Measurements from ENCODE around the gene ZNF248.
"Not testable (repeated sequence)": the region's sequence is repeated elsewhere in the genome, so short reads cannot be mapped to it uniquely, and the experiment has no call there.

The ZNF248 gene

DNA sequence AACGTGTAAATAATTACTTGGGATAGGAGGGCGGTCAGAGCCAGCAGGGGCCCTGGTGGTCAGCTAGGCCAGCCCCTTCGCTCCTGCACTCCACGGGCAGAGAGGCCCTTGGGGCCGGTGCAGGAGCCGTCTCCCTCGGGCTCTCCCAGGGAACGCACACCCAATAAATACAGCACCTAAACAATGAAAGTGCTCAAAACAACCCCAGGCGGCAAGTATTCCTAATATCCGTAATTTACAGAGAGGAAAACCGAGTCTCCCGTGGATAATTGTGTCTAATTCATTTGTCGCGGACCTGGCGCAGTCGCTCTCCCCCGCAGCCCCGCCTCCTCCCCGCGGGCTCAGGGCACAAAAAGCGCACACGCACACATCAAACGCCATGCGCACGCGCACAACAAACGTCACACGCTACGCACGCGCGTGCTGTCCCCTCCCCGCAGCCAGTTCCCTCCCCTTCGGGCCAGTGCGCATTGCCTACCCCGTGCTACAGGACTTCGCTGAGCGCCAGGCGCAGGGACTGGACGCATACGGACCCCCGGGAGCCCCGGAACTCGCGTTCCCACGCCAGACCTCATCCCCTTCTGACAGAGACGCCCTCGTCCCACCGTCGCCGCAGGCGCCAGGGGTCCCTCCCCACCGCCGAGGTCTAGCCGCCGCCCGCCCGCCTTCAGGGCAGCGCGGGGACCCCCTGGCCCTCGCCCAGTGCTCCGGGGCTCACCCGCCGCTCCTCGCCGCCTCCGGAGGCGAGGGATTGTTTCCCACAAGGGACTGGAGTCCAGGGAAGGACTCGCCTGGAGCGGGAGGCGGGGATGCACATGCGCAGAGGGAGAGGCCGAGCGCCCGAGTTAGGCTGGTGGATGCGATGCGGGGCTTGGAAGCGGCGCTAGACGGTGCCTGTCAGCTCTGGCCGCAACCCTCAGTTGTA is at the start of gene ZNF248:
TSS of gene ZNF248 (minus strand) at position 324 of the 925 bp plus-strand sequence. CDS start 1,300 bp downstream, outside the sequence.
- peak; percentile 97 for DNase-seq

DNA sequence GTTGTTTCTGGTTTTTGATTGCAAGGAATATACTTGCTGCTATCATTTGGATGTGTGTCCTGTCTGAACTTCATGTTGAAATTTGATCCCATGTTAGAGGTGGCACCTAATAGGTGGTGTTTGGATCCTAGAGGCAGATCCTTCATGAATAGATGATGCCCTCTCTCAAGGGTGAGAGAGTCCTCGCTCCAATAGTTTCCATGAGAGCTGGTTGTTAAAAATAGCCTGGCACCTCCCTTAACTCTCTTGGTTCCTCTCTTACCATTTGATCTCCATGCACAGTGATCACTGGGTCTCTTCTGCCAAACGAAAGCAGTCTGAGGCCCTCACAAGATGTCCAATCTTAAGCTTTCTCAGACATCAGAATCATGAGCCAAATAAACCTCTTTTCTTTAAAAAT is 49.0 kb upstream of the ZNF248 start:
- DNase-seq = no peak

DNA sequence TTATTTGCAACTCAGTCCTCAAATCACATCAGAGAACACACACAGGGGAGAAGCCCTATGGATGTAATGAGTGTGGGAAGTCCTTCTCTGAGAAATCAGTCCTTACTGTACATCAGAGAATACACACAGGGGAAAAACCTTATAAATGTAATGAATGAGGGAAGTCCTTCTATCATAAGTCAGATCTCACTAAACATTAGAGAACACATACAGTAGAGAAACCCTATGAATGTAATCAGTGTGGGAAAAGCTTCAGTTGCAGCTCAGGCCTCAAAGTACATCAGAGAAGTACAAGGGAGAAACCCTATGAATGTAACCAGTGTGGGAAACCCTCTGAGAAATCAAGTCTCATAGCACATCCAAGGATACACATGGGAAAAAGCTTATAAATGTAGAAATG is 39.0 kb upstream of the ZNF248 start:
- DNase-seq = no peak

DNA sequence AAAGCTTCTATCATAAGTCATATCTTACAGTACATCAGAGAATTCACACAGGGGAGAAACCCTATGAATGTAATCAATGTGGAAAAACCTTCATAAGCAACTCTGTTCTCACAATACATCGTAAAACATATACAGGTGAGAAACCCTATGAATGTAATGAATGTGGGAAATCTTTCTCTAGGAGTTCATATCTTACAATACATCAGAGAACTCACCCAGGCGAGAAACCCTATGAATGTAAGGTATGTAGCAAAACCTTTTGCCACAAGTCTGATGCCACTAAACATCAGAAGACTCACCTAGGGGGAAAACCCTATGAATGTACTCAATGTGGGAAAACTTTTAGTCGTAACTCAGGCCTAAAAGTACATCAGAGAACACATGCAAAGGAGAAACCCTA is 38.3 kb upstream of the ZNF248 start:
- no peak for DNase-seq

- no peak for DNase-seq
Measured at GRCh38 chr10:37885850-37886249, 28.4 kb upstream of the ZNF248 start.

- DNase-seq = no peak
Measured at GRCh38 chr10:37872955-37873354, 15.5 kb upstream of the ZNF248 start.

DNA sequence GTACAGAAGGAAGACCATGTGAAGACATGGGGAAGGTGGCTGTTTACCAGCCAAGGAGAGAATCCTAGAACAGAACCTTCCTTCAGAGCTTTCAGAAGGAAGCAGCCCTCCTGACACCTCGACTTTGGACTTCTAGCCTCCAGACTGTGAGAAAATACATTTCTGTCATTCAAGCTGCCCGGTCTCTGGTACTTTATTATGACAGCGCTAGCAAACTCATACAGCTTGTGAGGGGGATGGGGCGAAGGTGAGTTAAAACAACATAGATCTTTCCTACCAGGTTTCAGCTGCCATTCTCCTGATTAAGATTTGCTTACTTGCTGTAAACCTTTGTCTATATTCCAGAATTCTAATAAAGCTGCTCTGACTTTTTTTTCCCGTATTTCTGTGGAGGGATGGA is 14.9 kb upstream of the ZNF248 start:
- no peak for DNase-seq

DNA sequence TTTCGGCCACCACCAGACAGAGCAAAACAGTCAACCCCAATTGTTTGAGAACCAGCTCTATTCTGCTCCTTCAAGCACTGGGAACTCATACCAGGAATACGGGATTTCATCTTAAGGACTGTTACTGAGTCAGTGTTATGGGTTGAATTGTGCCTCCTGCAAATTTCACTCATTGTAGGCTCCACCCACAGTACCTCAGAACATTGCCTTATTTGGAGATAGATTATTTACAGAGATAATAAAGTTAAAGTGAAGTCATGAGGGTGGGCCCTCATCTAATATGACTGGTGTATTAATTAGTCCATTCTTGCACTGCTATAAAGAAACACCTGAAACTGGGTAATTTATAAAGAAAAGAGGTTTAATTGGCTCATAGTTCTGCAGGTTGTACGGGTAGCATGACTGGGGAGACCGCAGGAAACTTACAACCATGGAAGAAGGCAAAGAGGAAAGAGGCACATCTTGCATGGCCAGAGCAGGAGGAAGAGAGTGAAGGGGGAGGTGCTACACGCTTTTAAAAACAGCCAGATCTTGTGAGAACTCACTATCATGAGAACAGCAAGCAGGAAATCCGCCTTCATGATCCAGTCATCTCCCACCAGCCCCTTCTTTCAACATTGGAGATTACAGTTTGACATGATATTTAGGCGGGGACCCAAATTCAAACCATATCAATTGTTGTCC is 14.3 kb upstream of the ZNF248 start:
- DNase-seq = no peak

DNA sequence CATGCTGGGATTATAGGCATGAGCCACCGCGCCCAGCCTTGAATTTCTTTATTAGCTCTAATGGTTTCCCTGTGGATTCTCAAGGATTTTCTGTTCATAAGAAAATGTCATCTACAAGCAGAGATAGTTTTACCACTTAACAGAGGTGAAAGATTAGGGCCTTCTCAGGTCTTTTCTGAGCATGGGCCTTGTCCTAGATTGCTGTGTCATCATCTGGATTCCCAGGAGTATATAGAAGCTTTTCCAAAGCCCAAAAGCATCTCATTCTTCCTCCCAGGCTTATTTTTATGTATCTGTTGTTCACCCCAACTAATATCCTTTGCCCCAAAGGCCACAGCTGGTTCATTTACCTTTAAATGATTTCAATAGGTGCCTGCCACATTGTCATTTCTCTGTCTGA is 13.7 kb upstream of the ZNF248 start:
- no peak for DNase-seq

DNA sequence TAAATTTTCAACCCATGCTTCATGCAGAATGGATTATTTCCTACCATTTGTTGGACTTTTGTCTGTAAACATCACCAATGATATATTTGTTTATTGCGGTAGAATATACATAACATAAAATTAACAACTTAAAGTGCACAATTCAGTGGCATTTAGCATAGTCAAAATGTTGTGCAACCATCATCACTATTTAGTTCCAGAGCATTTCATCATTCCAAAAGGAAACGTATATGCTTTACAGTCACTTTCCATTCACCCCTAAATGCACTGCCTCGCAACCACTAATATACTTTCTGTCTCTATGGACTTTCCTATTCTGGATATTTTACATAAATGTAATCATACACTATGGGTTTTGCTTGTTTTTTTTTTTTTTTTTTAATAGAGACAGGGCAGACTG is 11.4 kb upstream of the ZNF248 start:
- DNase-seq = no peak

- DNase-seq = no peak
Measured at GRCh38 chr10:37865957-37866803, 8.8 kb upstream of the ZNF248 start.

DNA sequence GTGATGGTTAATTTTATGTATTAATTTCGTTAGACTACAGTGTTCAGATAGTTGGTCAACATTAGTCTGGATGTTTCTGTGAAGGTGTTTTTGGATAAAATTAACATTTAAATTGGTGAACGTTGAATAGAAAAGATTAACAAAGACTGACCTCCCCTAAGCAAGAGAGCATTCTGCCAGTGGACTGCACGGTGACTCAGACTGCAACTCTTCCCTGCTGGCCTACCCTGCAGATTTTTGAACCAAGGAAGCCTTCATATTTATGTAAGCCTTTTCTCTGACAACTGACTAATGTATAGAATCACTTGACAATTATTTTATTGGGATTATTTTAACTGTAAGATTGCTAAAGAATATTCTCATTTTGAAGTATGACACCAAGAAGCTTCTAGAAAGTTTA is 7.9 kb upstream of the ZNF248 start:
- DNase-seq = no peak

- DNase-seq = no peak
Measured at GRCh38 chr10:37860494-37861190, 3.2 kb upstream of the ZNF248 start.

GRCh38 chr10:37859270-37859669 is 1.9 kb upstream of the ZNF248 start:
- not testable (repeated sequence) for DNase-seq

GRCh38 chr10:37856881-37857286 is 526 bp downstream of the ZNF248 start:
- no peak for DNase-seq

- no peak for DNase-seq
Measured at GRCh38 chr10:37855636-37856035, 1.8 kb downstream of the ZNF248 start.

DNA sequence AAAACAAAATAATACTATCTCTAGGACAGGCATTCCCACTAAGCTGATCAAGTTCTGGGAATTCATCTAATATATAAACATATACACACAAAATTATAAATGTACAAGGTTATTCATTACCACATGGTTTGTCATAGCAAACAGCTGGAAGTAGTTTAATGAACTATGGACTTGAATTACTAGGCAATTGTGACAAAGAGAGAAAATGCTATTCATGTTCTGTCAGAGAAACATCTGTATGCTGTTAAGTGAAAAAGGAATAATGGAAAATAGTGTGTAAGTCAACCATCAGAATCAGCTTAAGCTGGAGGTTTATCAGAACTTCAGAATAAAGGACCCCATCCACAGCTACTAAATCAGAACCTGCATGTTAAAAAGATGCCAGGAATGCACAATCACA is 2.8 kb downstream of the ZNF248 start:
- DNase-seq = no peak

DNA sequence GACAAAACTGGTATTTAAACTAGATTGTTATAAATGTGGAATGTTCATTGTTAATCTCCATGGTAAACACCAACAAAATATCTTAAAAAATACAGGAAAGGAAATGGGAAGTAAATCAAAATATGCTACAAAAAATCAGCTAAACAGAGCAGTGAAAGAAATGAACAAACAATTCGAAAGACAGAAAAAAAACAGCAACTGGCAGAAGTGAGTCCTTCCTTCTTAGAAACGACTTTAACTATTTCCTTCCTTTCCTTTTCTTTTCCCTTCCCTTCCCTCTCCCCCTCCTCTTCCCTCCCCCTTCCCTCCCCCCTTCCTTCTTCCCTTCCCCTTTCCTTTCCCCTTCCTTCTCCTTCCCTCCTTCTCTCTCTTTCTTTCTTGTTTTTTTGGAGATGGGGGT is 12.8 kb downstream of the ZNF248 start:
- no peak for DNase-seq

DNA sequence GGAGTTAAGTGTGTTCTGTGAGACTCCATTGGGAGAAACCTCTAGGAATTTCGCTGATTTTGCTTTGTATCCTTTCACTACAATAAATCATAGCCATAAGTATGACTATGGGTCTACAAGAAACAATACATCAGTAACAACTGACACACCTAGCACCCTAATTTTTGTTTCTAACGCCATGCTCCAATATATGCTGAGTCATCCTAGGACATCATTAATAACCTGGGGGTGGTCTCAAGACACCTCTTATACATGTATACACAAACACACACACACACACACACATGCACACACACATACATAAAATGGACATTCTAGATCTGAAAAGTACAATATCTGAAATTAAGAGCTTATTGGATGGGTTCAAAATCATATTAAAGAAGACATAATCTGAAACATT is 18.2 kb downstream of the ZNF248 start:
- no peak for DNase-seq

DNA sequence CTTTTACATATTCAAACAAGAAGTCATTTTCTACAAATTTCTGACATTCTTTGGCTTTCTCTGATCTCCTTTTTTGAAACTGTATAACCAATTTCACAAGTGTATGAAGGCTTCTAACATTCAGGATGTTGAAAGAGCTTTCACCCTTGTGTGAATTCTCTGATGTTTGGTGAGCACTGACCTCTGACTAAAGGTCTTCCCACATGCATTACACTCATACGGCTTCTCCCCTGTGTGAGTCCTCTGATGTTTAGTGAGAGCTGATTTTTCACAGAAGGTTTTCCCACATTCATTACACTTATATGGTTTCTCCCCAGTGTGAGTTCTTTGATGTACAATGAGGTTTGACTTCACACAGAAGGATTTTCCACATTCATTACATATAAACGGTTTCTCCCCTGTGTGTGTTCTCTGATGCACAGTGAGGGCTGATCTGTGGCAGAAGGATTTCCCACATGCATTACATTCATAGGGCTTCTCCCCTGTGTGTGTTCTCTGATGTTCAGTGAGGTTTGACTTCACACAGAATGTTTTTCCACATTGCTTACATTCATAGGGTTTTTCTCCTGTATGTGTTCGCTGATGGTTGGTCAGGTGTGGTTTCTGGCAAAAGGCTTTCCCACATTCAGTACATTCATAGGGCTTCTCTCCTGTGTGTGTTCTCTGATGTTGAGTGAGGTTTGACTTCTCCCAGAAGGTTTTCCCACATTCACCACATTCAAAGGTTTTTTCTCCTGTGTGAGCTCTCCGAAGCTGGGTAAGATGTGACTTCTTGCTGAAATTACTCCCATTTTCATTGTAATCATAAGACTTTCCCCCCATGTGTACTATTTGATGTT is 25.7 kb downstream of the ZNF248 start:
- no peak for DNase-seq

DNA sequence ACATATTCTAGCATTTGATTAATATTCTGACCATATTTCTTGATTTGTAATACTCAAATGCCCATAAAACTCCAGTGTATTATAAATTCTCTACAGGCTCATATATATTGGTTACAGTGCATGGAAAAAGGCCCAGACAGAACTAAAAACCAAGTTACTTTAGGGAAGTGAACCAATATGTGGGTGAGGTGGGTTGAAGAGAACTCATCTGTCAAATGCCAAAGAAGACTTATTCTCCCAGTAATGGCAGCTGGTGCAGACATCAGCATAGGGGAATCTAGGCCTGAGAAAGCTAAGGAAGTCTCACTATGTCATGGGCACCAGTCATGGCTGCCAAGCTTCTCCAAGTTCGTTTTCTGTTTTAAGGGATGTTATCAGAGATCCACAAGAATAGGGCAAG is 30.6 kb downstream of the ZNF248 start:
- DNase-seq = no peak

GRCh38 chr10:37821237-37821636 is 36.2 kb downstream of the ZNF248 start:
- DNase-seq = no peak
